Epithelial cell of prostate (primary cell): ENCODE results near the gene KLF17.

ENCODE experiments used
- DNase-seq: peaks from one replicate; pipeline ENCODE4 v3.0.0-alpha.2; 2011; ENCODE audit warnings: low read depth, low spot score
- H3K27ac ChIP-seq: fragments of 450-650 bp; 2 replicates; pipeline ENCODE4 v1.5.1; 2017; ENCODE audit warnings: mild to moderate bottlenecking

The KLF17 gene

GRCh38 chr1:44147582-44147981 is 29.0 kb downstream of the KLF17 start:
- no peak for DNase-seq
- H3K27ac ChIP-seq: no peak overlapping the region

DNA sequence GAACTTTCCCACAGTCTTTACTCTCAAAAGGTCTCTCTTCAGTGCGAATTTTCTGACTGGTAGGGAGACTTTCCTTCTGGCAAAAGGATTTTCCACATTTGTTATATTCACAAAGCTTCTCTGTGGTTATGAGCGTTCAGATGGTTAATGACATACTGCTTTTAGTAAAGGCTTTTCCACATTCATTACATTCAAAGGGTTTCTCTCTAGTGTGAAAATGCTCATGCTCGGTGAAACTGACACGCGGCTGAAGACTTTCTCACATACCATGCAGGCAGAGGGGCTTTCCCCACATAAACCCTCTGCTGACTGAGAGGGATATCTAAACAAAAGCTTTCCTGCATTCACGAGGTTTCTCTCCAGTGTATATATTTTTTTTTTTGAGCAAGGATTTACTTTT is 32.7 kb downstream of the KLF17 start:
- no peak for DNase-seq
- no peak overlapping the region for H3K27ac ChIP-seq

DNA sequence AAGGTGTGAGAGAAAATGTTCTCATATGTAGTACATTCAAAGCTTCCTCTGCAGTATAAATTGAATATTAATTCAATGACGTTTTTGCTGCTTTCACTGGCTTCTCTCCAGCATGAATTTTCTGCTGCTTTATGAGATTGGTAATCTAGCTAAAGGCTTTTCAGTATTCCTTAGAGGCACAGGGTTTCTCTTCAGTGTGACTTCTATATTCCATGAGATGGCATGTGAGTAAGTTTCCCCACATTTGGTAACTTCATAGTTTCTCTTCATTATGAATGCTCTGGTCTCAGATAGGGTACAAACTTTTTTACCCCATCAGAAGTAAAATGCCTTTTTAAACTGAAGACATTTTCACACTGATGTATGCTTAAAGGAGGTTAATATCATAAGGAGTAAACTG is 33.2 kb downstream of the KLF17 start:
- H3K27ac ChIP-seq: no peak overlapping the region
- DNase-seq: no peak

DNA sequence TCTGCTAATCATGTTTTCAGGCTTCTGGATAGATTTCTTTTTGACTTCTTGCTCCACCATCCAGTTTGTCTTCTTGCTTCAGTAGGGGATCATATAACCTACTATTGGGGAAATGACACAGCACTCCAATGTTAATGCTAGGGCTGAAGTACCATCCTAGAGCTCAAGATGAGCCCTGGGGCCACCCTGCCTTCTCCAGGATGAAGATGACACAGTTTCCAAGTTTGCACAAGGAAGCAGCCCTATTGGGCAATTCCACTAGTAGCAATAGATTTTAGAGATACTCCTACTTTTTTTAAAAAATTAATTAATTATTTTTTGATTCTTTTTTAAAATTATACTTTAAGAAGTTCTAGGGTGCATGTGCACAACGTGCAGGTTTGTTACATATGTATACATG is 34.1 kb downstream of the KLF17 start:
- H3K27ac ChIP-seq: no peak overlapping the region
- DNase-seq: no peak

GRCh38 chr1:44154049-44154448 is 35.4 kb downstream of the KLF17 start:
- DNase-seq: no peak

DNA sequence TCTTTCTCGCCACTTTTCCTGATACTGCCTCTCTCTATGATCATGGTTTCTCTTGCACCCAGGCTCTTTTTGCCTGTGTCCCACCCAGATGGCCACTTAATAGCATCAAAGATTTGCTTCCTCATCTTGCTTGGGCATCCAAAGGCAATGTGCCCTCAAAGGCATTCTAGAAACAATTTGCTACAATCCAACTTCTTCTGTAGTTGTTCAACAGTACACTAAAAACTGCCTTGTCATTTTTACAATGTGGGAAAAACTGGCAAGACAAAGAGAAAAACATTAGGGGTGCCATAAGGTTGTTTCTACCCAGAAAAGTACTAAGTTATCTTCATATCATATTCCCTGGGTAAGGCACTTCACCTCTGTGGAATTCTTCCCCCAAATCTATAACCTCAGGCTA is 39.3 kb downstream of the KLF17 start:
- no peak for DNase-seq
- H3K27ac ChIP-seq: no peak overlapping the region

More at GRCh38 chr1:44154049-44154448, 35.4 kb downstream of the KLF17 start:
- H3K27ac ChIP-seq: peak overlapping the region; percentile 92

GRCh38 chr1:44158871-44159270 is 40.2 kb downstream of the KLF17 start:
- no peak for DNase-seq
- no peak overlapping the region for H3K27ac ChIP-seq

DNA sequence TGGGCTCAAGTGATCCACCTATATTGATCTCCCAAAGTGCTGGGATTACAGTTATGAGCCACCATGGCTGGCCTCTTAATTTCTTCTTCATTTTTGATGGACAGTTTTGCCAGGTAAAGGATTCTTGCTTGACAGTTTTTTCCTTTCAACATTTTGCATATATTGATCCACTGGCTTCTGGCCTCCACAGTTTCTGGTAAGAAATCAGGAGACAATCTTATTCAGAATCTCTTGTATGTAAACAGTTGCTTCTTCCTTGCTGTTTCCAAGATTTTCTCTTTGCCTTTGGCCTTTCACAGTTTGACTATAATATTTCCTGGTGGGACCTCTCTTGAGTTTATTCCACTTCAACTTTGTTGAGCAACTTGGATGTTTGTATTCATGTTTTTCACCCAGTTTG is 42.9 kb downstream of the KLF17 start:
- DNase-seq: no peak
- H3K27ac ChIP-seq: no peak overlapping the region

DNA sequence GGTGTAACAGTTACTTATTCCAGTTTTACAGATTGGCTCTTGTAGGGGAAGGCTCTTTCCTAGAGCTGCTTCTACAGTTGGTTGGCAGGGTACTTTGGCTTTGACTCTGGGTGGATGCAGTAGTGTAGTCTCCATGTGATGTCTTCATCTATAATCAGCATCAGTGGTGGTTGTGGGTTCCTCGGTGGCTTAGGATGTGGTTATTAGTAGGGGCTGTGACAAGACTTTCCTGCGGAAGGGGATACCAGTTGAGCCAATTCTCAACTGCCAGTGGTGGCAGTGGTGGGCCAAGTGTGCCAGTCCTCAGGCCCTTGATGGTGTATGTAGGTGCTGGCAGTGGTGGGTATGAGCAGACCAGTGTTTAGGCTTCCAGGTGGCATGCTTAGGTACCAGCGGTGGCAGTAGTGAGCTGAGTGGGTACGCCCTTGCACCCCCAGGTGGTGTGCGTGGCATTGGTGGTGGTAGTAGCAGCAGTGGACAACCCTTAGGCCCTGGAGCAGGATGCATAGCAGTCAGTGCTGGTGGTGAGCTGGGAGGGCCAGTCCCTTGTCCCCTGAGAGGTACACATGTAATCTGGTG is 50.0 kb downstream of the KLF17 start:
- H3K27ac ChIP-seq: no peak overlapping the region
- DNase-seq: no peak

- DNase-seq: no peak
Observed at GRCh38 chr1:44170281-44170823, 51.7 kb downstream of the KLF17 start.

GRCh38 chr1:44174630-44175029 is 56.0 kb downstream of the KLF17 start:
- no peak for DNase-seq
- H3K27ac ChIP-seq: no peak overlapping the region

More at GRCh38 chr1:44170281-44170823, 51.7 kb downstream of the KLF17 start:
- H3K27ac ChIP-seq: no peak overlapping the region
